CD14-positive monocyte (primary cell): ENCODE measurements around the gene KLHL40. TPM values are rescaled to one million over a fixed set of nuclear protein-coding genes. Genes with fewer than 3 reads are reported as not detected.

ENCODE experiments used
- DNase-seq, 3 donors: peaks; one replicate each; pipeline ENCODE4 v3.0.0-alpha.2; 2011 to 2022
- H2AFZ ChIP-seq: 2 replicates; pipeline ENCODE4 v1.6.0; 2012; ENCODE audit warnings: mild to moderate bottlenecking, low read depth, low read length, inconsistent platforms; ENCODE audit not compliant: insufficient read depth, poor library complexity, severe bottlenecking
- H3K27ac ChIP-seq, 2 donors: 1 replicate in 1 of 2; 2 replicates in 1 of 2; pipeline ENCODE4 v1.5.1; 2012 to 2013; ENCODE audit warnings: low read length in 2 of 2, control low read depth in 1 of 2, inconsistent platforms in 1 of 2, low read depth in 1 of 2, mild to moderate bottlenecking in 1 of 2
- H3K27me3 ChIP-seq, 2 donors: one replicate each; pipeline versions ENCODE4 v1.6.0 to v1.6.1; 2011 to 2013; ENCODE audit warnings: low read length in 2 of 2; ENCODE audit not compliant: control insufficient read depth in 2 of 2, insufficient read depth in 2 of 2
- H3K36me3 ChIP-seq, 2 donors: replicated peaks in 1 of 2; 1 replicate in 1 of 2; 2 replicates in 1 of 2; pipeline versions ENCODE4 v1.5.1 to v1.6.1; 2012 to 2013; ENCODE audit warnings: low read length in 2 of 2, control low read depth in 1 of 2, inconsistent platforms in 1 of 2, mild to moderate bottlenecking in 1 of 2; ENCODE audit not compliant: insufficient read depth in 2 of 2, control insufficient read depth in 1 of 2
- H3K4me1 ChIP-seq, 2 donors: 1 replicate in 1 of 2; 2 replicates in 1 of 2; pipeline versions ENCODE4 v1.5.1 to v1.6.1; 2012 to 2013; ENCODE audit warnings: low read length in 2 of 2, control low read depth in 1 of 2, inconsistent platforms in 1 of 2, mild to moderate bottlenecking in 1 of 2, moderate library complexity in 1 of 2; ENCODE audit not compliant: insufficient read depth in 2 of 2, control insufficient read depth in 1 of 2
- H3K4me2 ChIP-seq: replicated peaks from 2 replicates; pipeline ENCODE3; 2012; ENCODE audit warnings: low read length, moderate library complexity, mild to moderate bottlenecking; ENCODE audit not compliant: poor library complexity, severe bottlenecking; ENCODE audit errors: extremely low read depth
- H3K4me3 ChIP-seq, 3 experiments: fragments of 200-600 bp in 1 of 3; sonication (generic) in 1 of 3; replicated peaks in 1 of 3; 1 replicate in 2 of 3; 2 replicates in 1 of 3; pipeline ENCODE4 v1.5.1; 2011 to 2013; ENCODE audit warnings: low read length in 3 of 3, mild to moderate bottlenecking in 3 of 3, control low read depth in 2 of 3, low read depth in 2 of 3, inconsistent platforms in 1 of 3, moderate library complexity in 1 of 3
- H3K79me2 ChIP-seq: 2 replicates; pipeline ENCODE4 v1.6.0; 2012; ENCODE audit warnings: mild to moderate bottlenecking, control low read depth, inconsistent platforms, low read length, moderate library complexity; ENCODE audit not compliant: insufficient read depth
- H3K9ac ChIP-seq: 2 replicates; pipeline ENCODE4 v1.6.0; 2017; ENCODE audit warnings: low read length, mild to moderate bottlenecking; ENCODE audit not compliant: insufficient read depth, poor library complexity, severe bottlenecking
- H3K9me3 ChIP-seq, 2 donors: replicated peaks in 1 of 2; 1 replicate in 1 of 2; 2 replicates in 1 of 2; pipeline versions ENCODE4 v1.5.1 to v1.6.1; 2012 to 2013; ENCODE audit warnings: low read length in 2 of 2, control low read depth in 1 of 2; ENCODE audit not compliant: control insufficient read depth in 1 of 2, insufficient read depth in 1 of 2
- H4K20me1 ChIP-seq: 2 replicates; pipeline ENCODE4 v1.6.0; 2012; ENCODE audit warnings: mild to moderate bottlenecking, low read length, control low read depth, moderate library complexity; ENCODE audit not compliant: insufficient read depth
- H3K27ac Mint-ChIP-seq, 7 donors: one replicate each; pipeline ENCODE4 v1.8.0; 2020; ENCODE audit warnings: mild to moderate bottlenecking in 7 of 7, mixed read lengths in 7 of 7, moderate library complexity in 6 of 7, inconsistent platforms in 2 of 7
- H3K27me3 Mint-ChIP-seq, 3 donors: one replicate each; pipeline ENCODE4 v1.8.0; 2021 to 2022; ENCODE audit warnings: low read depth in 3 of 3, mild to moderate bottlenecking in 3 of 3, mixed read lengths in 3 of 3, moderate library complexity in 3 of 3, inconsistent platforms in 1 of 3
- H3K36me3 Mint-ChIP-seq, 2 donors: one replicate each; pipeline ENCODE4 v1.8.0; 2020; ENCODE audit warnings: mixed read lengths in 2 of 2, inconsistent platforms in 1 of 2, mild to moderate bottlenecking in 1 of 2
- H3K4me1 Mint-ChIP-seq: one replicate; pipeline ENCODE4 v1.8.0; 2020; ENCODE audit warnings: mild to moderate bottlenecking, mixed read lengths
- H3K4me3 Mint-ChIP-seq, 2 donors: one replicate each; pipeline ENCODE4 v1.8.0; 2020; ENCODE audit warnings: mild to moderate bottlenecking in 2 of 2, mixed read lengths in 2 of 2, moderate library complexity in 1 of 2
- H3K9me3 Mint-ChIP-seq, 7 donors: one replicate each; pipeline ENCODE4 v1.8.0; 2020 to 2022; ENCODE audit warnings: mixed read lengths in 7 of 7, mild to moderate bottlenecking in 6 of 7, moderate library complexity in 6 of 7, inconsistent platforms in 2 of 7
- CTCF ChIP-seq: fragments of 200-600 bp; IDR thresholded peaks from one replicate; pipeline ENCODE4 v1.8.0; 2022; ENCODE audit warnings: antibody characterized with exemption, mild to moderate bottlenecking
- WGBS: methylation state at CpG from one replicate; pipeline ENCODE4 v1.1.5; 2013; ENCODE audit warnings: missing lambda C conversion rate; ENCODE audit not compliant: insufficient coverage; 5-methylcytosine and 5-hydroxymethylcytosine counted together
- intact Hi-C, 2 donors: fragments of 100-400 bp; cut with micrococcal nuclease; formaldehyde crosslinking; loops; one replicate each; pipeline versions ENCODE4 v1.15.0 to v1.15.1; 2023
- polyA minus RNA-seq: library from RNA; depleted of rRNA, polyadenylated mRNA; stranded (reverse); fragments of >200 nt; gene quantifications from 2 replicates; pipeline ENCODE4 v1.2.3, GENCODE V29; 2012
- polyA plus RNA-seq, 3 donors: library from polyadenylated mRNA; depleted of rRNA in 1 of 3; unstranded in 2 of 3; stranded (reverse) in 1 of 3; fragments of 300-500 nt in 2 of 3; fragments of >200 nt in 1 of 3; fragmentation: Illumina TruSeq in 2 of 3; gene quantifications; 1 replicate in 2 of 3; 2 replicates in 1 of 3; pipeline ENCODE4 v1.2.3, GENCODE V29; 2012 to 2021
- total RNA-seq, 12 experiments: library from RNA in 1 of 12; stranded (reverse) in 1 of 12; fragments of 120-200 nt in 1 of 12; gene quantifications; one replicate each; pipeline ENCODE4 v1.2.4 and lab custom pipeline; 2013 to 2026; ENCODE audit warnings: mixed read lengths in 6 of 12, inconsistent platforms in 1 of 12

KLHL40 gene
- not detected for total RNA-seq (2013)
- polyA plus RNA-seq, result not detected
- not detected in 2 replicates for polyA minus RNA-seq
- 0 to 0.23 (median 0.07) reads per million in 11 experiments for total RNA-seq (lab: John Stamatoyannopoulos, UW)

GRCh38 chr3:42685363-42685881 is at the start of gene KLHL40:
TSS of gene KLHL40 (plus strand) at chr3:42685537. CDS start at chr3:42685619, 82 bp downstream.
- H3K27ac Mint-ChIP-seq, result peak within 1 kb of the TSS in 3 of 7 donors; percentile 22 to 66 (median 64)
- no peaks in the 10 kb centered on the region for H4K20me1 ChIP-seq
- peaks cover 0 to 10% (median 0%) of the 10 kb centered on the region in 7 donors for H3K9me3 Mint-ChIP-seq
- no peak within 1 kb of the TSS for H3K9ac ChIP-seq
- no peak within 1 kb of the TSS for H2AFZ ChIP-seq
- WGBS, result 47% methylated on average over 32 of the region's 34 CpGs
- no peak within 1 kb of the TSS for H3K4me2 ChIP-seq
- H3K27me3 Mint-ChIP-seq, result peaks cover 35 to 47% (median 40%) of the 10 kb centered on the region in 3 donors
- H3K4me1 ChIP-seq, result peaks cover 0 to 4% of the 10 kb centered on the region in 2 donors
- no peaks in the 10 kb centered on the region for H3K36me3 ChIP-seq
- H3K27ac ChIP-seq, result no peak within 1 kb of the TSS
- peaks cover 11% of the 10 kb centered on the region for H3K4me1 Mint-ChIP-seq
- no peak within 1 kb of the TSS for H3K4me3 ChIP-seq
- no peak for DNase-seq
- no peak for TF ChIP-seq CTCF
- peaks cover 0 to 5% of the 10 kb centered on the region in 2 donors for H3K9me3 ChIP-seq
- H3K4me3 Mint-ChIP-seq, result peak within 1 kb of the TSS; percentile 53 to 87
- intact Hi-C loops, result no loop called here
- no peaks in the 10 kb centered on the region for H3K36me3 Mint-ChIP-seq
- H3K27me3 ChIP-seq, result peaks cover 0 to 29% of the 10 kb centered on the region in 2 donors
- H3K79me2 ChIP-seq, result no peaks in the 10 kb centered on the region

- Mint-ChIP-seq H3K27me3 (no peaks in the 10 kb centered on the region), H3K27ac (no peak overlapping the region), H3K4me3 (no peak overlapping the region), H3K36me3 (peaks cover 46 to 58% of the 10 kb centered on the region in 2 donors), H3K4me1 (peaks cover 2% of the 10 kb centered on the region), H3K9me3 (no peaks in the 10 kb centered on the region)
- peaks cover 89 to 97% of the 10 kb centered on the region in 2 donors for H3K36me3 ChIP-seq
- H3K4me1 ChIP-seq, result no peaks in the 10 kb centered on the region
- no peak overlapping the region for H3K4me3 ChIP-seq
- H2AFZ ChIP-seq, result no peak overlapping the region
- peaks cover 42% of the 10 kb centered on the region for H3K79me2 ChIP-seq
- H3K9ac ChIP-seq, result no peak overlapping the region
- peak overlapping the region in 1 of 2 donors; percentile 34 for H3K27ac ChIP-seq
- no peak overlapping the region for H3K4me2 ChIP-seq
- intact Hi-C loops, result no loop called here
- H3K27me3 ChIP-seq, result no peaks in the 10 kb centered on the region
- 100% methylated on average over 2 of the region's 6 CpGs for WGBS
- DNase-seq, result no peak
- no peak for TF ChIP-seq CTCF
- no peaks in the 10 kb centered on the region for H3K9me3 ChIP-seq
- H4K20me1 ChIP-seq, result peaks cover 82% of the 10 kb centered on the region
Observed at GRCh38 chr3:42637001-42637400, 48.3 kb upstream of the KLHL40 start.
